GM12878 (cell line): ENCODE measurements around the gene TAS2R10. TPM values are rescaled to one million over a fixed set of nuclear protein-coding genes. Genes with fewer than 3 reads are reported as not detected.

ENCODE experiments used
- ATAC-seq: fragments of 200-7000 bp; cut with Tn5 transposase; 3 replicates; pipeline ENCODE4 v1.9.1; 2020; ENCODE audit warnings: mild to moderate bottlenecking, moderate library complexity
- BruUV-seq: library from RNA; stranded (reverse); fragments of 400-500 nt; replicated peaks from 2 replicates; lab custom pipeline; 2021; lab: Mats Ljungman, UMichigan
- CTCF ChIA-PET: fragments of 300-600 bp; sonication (Branson Sonifier 250); formaldehyde crosslinking; extraction: SDS; loops from one replicate; lab custom pipeline; 2021; ENCODE audit warnings: inconsistent platforms; lab: Yijun Ruan, JAX
- POLR2A ChIA-PET: fragments of 350-600 bp; formaldehyde crosslinking; extraction: SDS; loops from one replicate; lab custom pipeline; 2021; ENCODE audit warnings: inconsistent platforms; lab: Charles Lee
- RAD21 ChIA-PET: fragments of 300-600 bp; sonication (Branson Sonifier 250); formaldehyde crosslinking; loops from one replicate; lab custom pipeline; 2023; ENCODE audit warnings: antibody characterized with exemption; ENCODE audit not compliant: unreplicated experiment; lab: Charles Lee
- SMC1A ChIA-PET: fragments of 300-600 bp; sonication (Branson Sonifier 250); formaldehyde crosslinking; loops from one replicate; lab custom pipeline; 2023; ENCODE audit not compliant: unreplicated experiment, uncharacterized antibody; lab: Charles Lee
- DNase-seq: peaks from one replicate; pipeline ENCODE4 v3.0.0-alpha.2; 2011; ENCODE audit warnings: low read depth, low spot score
- FAIRE-seq: peaks from 3 replicates; lab custom pipeline; 2011; peaks lifted over from hg19 to GRCh38; lab: Jason Lieb, UNC
- H2AFZ ChIP-seq: 2 replicates; pipeline ENCODE4 v1.6.0; 2011; ENCODE audit warnings: low read depth, low read length, control low read depth; ENCODE audit not compliant: control insufficient read depth
- H3K27ac ChIP-seq: 2 replicates; pipeline ENCODE4 v1.5.1; 2011; ENCODE audit warnings: control low read depth; ENCODE audit not compliant: control insufficient read depth, insufficient read depth
- H3K27me3 ChIP-seq, 2 experiments: replicated peaks in 1 of 2; 2 replicates each; pipeline versions ENCODE4 v1.6.0 to v1.6.1; 2011; ENCODE audit warnings: low read length in 1 of 2; ENCODE audit not compliant: control insufficient read depth in 2 of 2, insufficient read depth in 2 of 2
- H3K36me3 ChIP-seq, 2 experiments: 2 replicates each; pipeline ENCODE4 v1.5.1; 2011; ENCODE audit warnings: low read length in 1 of 2; ENCODE audit not compliant: control insufficient read depth in 2 of 2, insufficient read depth in 2 of 2
- H3K4me1 ChIP-seq: 2 replicates; pipeline ENCODE4 v1.6.1; 2011; ENCODE audit warnings: mild to moderate bottlenecking, low read length, moderate library complexity, mixed read lengths; ENCODE audit not compliant: control insufficient read depth, insufficient read depth
- H3K4me2 ChIP-seq: 2 replicates; pipeline ENCODE4 v1.6.0; 2011; ENCODE audit warnings: control low read depth; ENCODE audit not compliant: control insufficient read depth, insufficient read depth
- H3K4me3 ChIP-seq: fragments of 200-600 bp; sonication (generic); 2 replicates; pipeline ENCODE4 v1.5.1; 2016
- H3K79me2 ChIP-seq: 2 replicates; pipeline ENCODE4 v1.6.0; 2011; ENCODE audit warnings: low read length; ENCODE audit not compliant: control insufficient read depth, insufficient read depth
- H3K9ac ChIP-seq: 2 replicates; pipeline ENCODE4 v1.8.0; 2011; ENCODE audit warnings: low read length, control low read depth, mixed read lengths; ENCODE audit not compliant: control insufficient read depth, insufficient read depth
- H3K9me3 ChIP-seq: replicated peaks from 3 replicates; pipeline ENCODE4 v1.5.1; 2011; ENCODE audit warnings: mild to moderate bottlenecking, low read length; ENCODE audit not compliant: control insufficient read depth, insufficient read depth
- H4K20me1 ChIP-seq: 2 replicates; pipeline ENCODE4 v1.6.0; 2011; ENCODE audit not compliant: control insufficient read depth, insufficient read depth
- ASH2L ChIP-seq: fragments of 300-600, 200-600 bp; sonication (generic); IDR thresholded peaks from 2 replicates; pipeline ENCODE4 v1.6.1; 2017; ENCODE audit warnings: low read depth, mild to moderate bottlenecking, borderline replicate concordance
- ATF2 ChIP-seq: IDR thresholded peaks from 2 replicates; pipeline ENCODE4 v1.6.1; 2012; ENCODE audit warnings: low read length, inconsistent platforms
- BHLHE40 ChIP-seq, 2 experiments: fragments of 450-650 bp in 1 of 2; IDR thresholded peaks; 2 replicates each; pipeline ENCODE4 v1.6.1; 2011 to 2017; ENCODE audit warnings: low read depth in 2 of 2, borderline replicate concordance in 1 of 2, improper control_type of control experiment in 1 of 2, low read length in 1 of 2, mild to moderate bottlenecking in 1 of 2
- CREM ChIP-seq: IDR thresholded peaks from 2 replicates; pipeline ENCODE4 v1.6.1; 2014; ENCODE audit warnings: antibody characterized with exemption, low read depth
- EGR1 ChIP-seq, 2 experiments: IDR thresholded peaks; 1 replicate in 1 of 2; 2 replicates in 1 of 2; pipeline ENCODE4 v1.6.1; 2011 to 2012; ENCODE audit warnings: low read depth in 2 of 2, low read length in 2 of 2, borderline replicate concordance in 1 of 2, mild to moderate bottlenecking in 1 of 2, moderate library complexity in 1 of 2
- FOXK2 ChIP-seq: fragments of 450-650 bp; IDR thresholded peaks from 2 replicates; pipeline ENCODE4 v1.6.1; 2017; ENCODE audit warnings: mild to moderate bottlenecking, moderate library complexity
- HDAC6 ChIP-seq: fragments of 200-600 bp; sonication (generic); IDR thresholded peaks from one replicate; pipeline ENCODE4 v1.8.0; 2017; ENCODE audit warnings: antibody characterized with exemption; ENCODE audit not compliant: unreplicated experiment
- HDGF ChIP-seq: fragments of 450-650 bp; IDR thresholded peaks from 2 replicates; pipeline ENCODE4 v1.6.1; 2016; ENCODE audit warnings: antibody characterized with exemption
- IKZF1 ChIP-seq: fragments of 450-650 bp; conservative IDR thresholded peaks from 2 replicates; pipeline ENCODE4 v1.6.1; 2017; ENCODE audit warnings: antibody characterized with exemption, mild to moderate bottlenecking
- KDM1A ChIP-seq: fragments of 200-600 bp; sonication (generic); IDR thresholded peaks from 2 replicates; pipeline ENCODE4 v1.6.1; 2016; ENCODE audit warnings: borderline replicate concordance
- PBX3 ChIP-seq: IDR thresholded peaks from 2 replicates; pipeline ENCODE4 v1.6.1; 2011; ENCODE audit warnings: mild to moderate bottlenecking, low read depth, low read length, moderate library complexity; ENCODE audit not compliant: insufficient replicate concordance
- SMAD5 ChIP-seq: IDR thresholded peaks from 2 replicates; pipeline ENCODE4 v1.6.1; 2016; ENCODE audit warnings: antibody characterized with exemption, low read depth
- TARDBP ChIP-seq: IDR thresholded peaks from 2 replicates; pipeline ENCODE4 v1.6.1; 2016; ENCODE audit warnings: borderline replicate concordance
- WGBS: methylation state at CpG from one replicate; pipeline ENCODE4 v1.1.6; 2016; ENCODE audit warnings: low lambda C conversion rate; ENCODE audit not compliant: insufficient replicate concordance, insufficient coverage; ENCODE audit errors: missing lambda C conversion rate; 5-methylcytosine and 5-hydroxymethylcytosine counted together
- in situ Hi-C: fragments of 300-500 bp; cut with MboI; formaldehyde crosslinking; loops from 9 replicates; pipeline ENCODE4 v1.14.3; 2018; ENCODE audit warnings: mixed read lengths
- intact Hi-C: fragments of 100-400 bp; cut with micrococcal nuclease; formaldehyde crosslinking; loops from one replicate; pipeline ENCODE4 v1.14.2; 2022; ENCODE audit not compliant: unreplicated experiment
- polyA plus RNA-seq, 11 experiments: library from polyadenylated mRNA; depleted of rRNA in 4 of 11; unstranded in 6 of 11; stranded (reverse) in 5 of 11; fragments of >200 nt; fragmentation: Nextera tagmentation in 4 of 11; fragmentation: Illumina TruSeq in 1 of 11; extraction: Ambion mirVana in 4 of 11; extraction: Trizol in 1 of 11; gene quantifications; 1 replicate in 1 of 11; 2 replicates in 10 of 11; pipeline versions ENCODE4 v1.2.1 to v1.2.3, GENCODE V29; 2011 to 2016; ENCODE audit warnings: inconsistent platforms in 2 of 11, missing spikeins in 2 of 11, low read depth in 1 of 11
- total RNA-seq, 4 experiments: library from RNA; depleted of rRNA in 3 of 4; stranded (reverse); fragments of >200 nt in 3 of 4; fragmentation: Illumina TruSeq in 1 of 4; extraction: Trizol in 1 of 4; gene quantifications; 2 replicates each; pipeline versions ENCODE4 v1.2.1 to v1.2.3, GENCODE V29; 2013 to 2021

The TAS2R10 gene
- total and polyA plus RNA-seq, 10 of the 15 experiments (the other 5 are each of a cell fraction or from before 2014, with no cell fraction given): 0.11 to 1.4 (median 0.54) TPM; not detected in 1

- no peak overlapping the region for H3K27ac ChIP-seq
- H3K9ac ChIP-seq: no peak overlapping the region
- RAD21 ChIA-PET: no interaction called here
- intact Hi-C loops: no loop called here
- SMC1A ChIA-PET: no interaction called here
- in situ Hi-C loops: no loop called here
- no peaks in the 10 kb centered on the region for H3K79me2 ChIP-seq
- POLR2A ChIA-PET: no interaction called here
- H3K27me3 ChIP-seq: no peaks in the 10 kb centered on the region
- no TSS peak for BruUV-seq
- no peak for DNase-seq
- FAIRE-seq: no peak
- no peak overlapping the region for H3K4me2 ChIP-seq
- no peaks in the 10 kb centered on the region for H3K4me1 ChIP-seq
- no peak for ATAC-seq
- WGBS: 80% methylated on average over 2 of the region's 2 CpGs
- no peaks in the 10 kb centered on the region; the same call in 2 of the 3 replicates for H3K9me3 ChIP-seq
- H3K4me3 ChIP-seq: no peak overlapping the region
- H2AFZ ChIP-seq: no peak overlapping the region
- no peaks in the 10 kb centered on the region; a peak in 1 of 4 replicates for H3K36me3 ChIP-seq
- CTCF ChIA-PET: no interaction called here
- H4K20me1 ChIP-seq: no peaks in the 10 kb centered on the region
- TF ChIP-seq IKZF1: no peak
- TF ChIP-seq TARDBP: no peak
- TF ChIP-seq HDAC6: no peak
- no peak for TF ChIP-seq PBX3
- TF ChIP-seq KDM1A: no peak
- TF ChIP-seq HDGF: no peak
- no peak for TF ChIP-seq EGR1 (IDR thresholded peaks at IDR 0.05; ENCODE audit: borderline replicate concordance in 1 of 2, low read depth in 2 of 2, low read length in 2 of 2)
- TF ChIP-seq SMAD5: no peak
- no peak for TF ChIP-seq BHLHE40 (IDR thresholded peaks at IDR 0.05; ENCODE audit: borderline replicate concordance in 1 of 2, low read depth in 2 of 2, low read length in 1 of 2)
- no peak for TF ChIP-seq CREM
- no peak for TF ChIP-seq ATF2
- no peak for TF ChIP-seq FOXK2
- no peak for TF ChIP-seq ASH2L
- TF ChIP-seq, all 136 proteins: peak for 0
Observed at GRCh38 chr12:10863512-10864218, 37.5 kb upstream of the TAS2R10 start.
